Uterus (tissue), 4 donors: ENCODE results near the gene RIIAD1. TPM values are rescaled to one million over a fixed set of nuclear protein-coding genes. Genes with fewer than 3 reads are reported as not detected.
A peak's percentile ranks its signal among the peaks of the same experiment; 100 is the strongest.

Experiments
- DNase-seq, 2 donors: peaks; one replicate each; pipeline ENCODE4 v3.0.0-alpha.2; 2019 to 2020
- H3K27ac ChIP-seq, 2 donors: fragments of 200-600 bp; sonication (generic); 1 replicate in 1 of 2; 2 replicates in 1 of 2; pipeline ENCODE4 v1.5.1; 2016 to 2018
- H3K27me3 ChIP-seq, 2 donors: fragments of 200-600 bp; sonication (generic); one replicate each; pipeline ENCODE4 v1.5.1; 2018 to 2019; ENCODE audit warnings: control low read depth in 1 of 2
- H3K36me3 ChIP-seq, 2 donors: fragments of 200-600 bp; sonication (generic); one replicate each; pipeline ENCODE4 v1.5.1; 2019; ENCODE audit warnings: control low read depth in 1 of 2
- H3K4me1 ChIP-seq, 2 donors: fragments of 200-600 bp; sonication (generic); one replicate each; pipeline ENCODE4 v1.5.1; 2018 to 2019; ENCODE audit warnings: control low read depth in 1 of 2
- H3K4me3 ChIP-seq, 2 donors: fragments of 200-600 bp; sonication (generic); 1 replicate in 1 of 2; 2 replicates in 1 of 2; pipeline ENCODE4 v1.5.1; 2018 to 2019; ENCODE audit warnings: mild to moderate bottlenecking in 1 of 2
- H3K9me3 ChIP-seq, 2 donors: fragments of 200-600 bp; sonication (generic); one replicate each; pipeline ENCODE4 v1.5.1; 2019; ENCODE audit warnings: control low read depth in 1 of 2
- CTCF ChIP-seq, 4 experiments: fragments of 200-600 bp in 2 of 4; fragments of 450-650 bp in 2 of 4; sonication (generic) in 2 of 4; IDR thresholded peaks; one replicate each; pipeline ENCODE4 v1.5.1; 2016 to 2019; ENCODE audit warnings: antibody characterized with exemption in 4 of 4, mild to moderate bottlenecking in 2 of 4, moderate library complexity in 1 of 4
- POLR2A ChIP-seq, 2 donors: fragments of 450-650 bp; IDR thresholded peaks; one replicate each; pipeline ENCODE4 v1.6.1; 2016; ENCODE audit warnings: antibody characterized with exemption in 2 of 2, mild to moderate bottlenecking in 1 of 2, moderate library complexity in 1 of 2
- intact Hi-C: fragments of 100-400 bp; cut with DNase I; formaldehyde crosslinking; loops from one replicate; pipeline ENCODE4 v1.15.1; 2023; ENCODE audit warnings: low total_unique reads
- total RNA-seq, 4 donors: library from RNA; depleted of rRNA in 3 of 4; stranded (reverse); fragments of >200 nt in 3 of 4; gene quantifications; one replicate each; pipeline versions ENCODE4 v1.1.0 to v1.2.4, GENCODE V29; 2014 to 2023
- donor health status: DM: yes; HTN: yes; CAD: no.

RIIAD1 gene
- total RNA-seq, 4 donors from 2014 or later = 1.1 to 4.3 TPM; not detected in 2

GRCh38 chr1:151684128-151684527 lies 37.2 kb upstream of the RIIAD1 start:
- no peaks in the 10 kb centered on the region for H3K36me3 ChIP-seq
- no peaks in the 10 kb centered on the region for H3K9me3 ChIP-seq
- TF ChIP-seq POLR2A (IDR thresholded peaks at IDR 0.05) (no peak), CTCF (IDR thresholded peaks at IDR 0.05) (no peak)
- no peaks in the 10 kb centered on the region for H3K27me3 ChIP-seq
- no peak overlapping the region for H3K27ac ChIP-seq
- no peaks in the 10 kb centered on the region for H3K4me1 ChIP-seq
- intact Hi-C loops = no loop called here
- no peak overlapping the region for H3K4me3 ChIP-seq
- no peak for DNase-seq

- intact Hi-C loops = no loop called here
- DNase-seq = no peak
- H3K4me1 ChIP-seq = no peaks in the 10 kb centered on the region
- H3K27me3 ChIP-seq = no peaks in the 10 kb centered on the region
- H3K9me3 ChIP-seq = no peaks in the 10 kb centered on the region
- H3K36me3 ChIP-seq = no peaks in the 10 kb centered on the region
- no peak overlapping the region for H3K4me3 ChIP-seq
- H3K27ac ChIP-seq = no peak overlapping the region
- TF ChIP-seq CTCF (IDR thresholded peaks at IDR 0.05) (no peak), POLR2A (IDR thresholded peaks at IDR 0.05) (no peak)
These were observed 34.8 kb upstream of the RIIAD1 start for GRCh38 chr1:151686561-151686960.

DNA sequence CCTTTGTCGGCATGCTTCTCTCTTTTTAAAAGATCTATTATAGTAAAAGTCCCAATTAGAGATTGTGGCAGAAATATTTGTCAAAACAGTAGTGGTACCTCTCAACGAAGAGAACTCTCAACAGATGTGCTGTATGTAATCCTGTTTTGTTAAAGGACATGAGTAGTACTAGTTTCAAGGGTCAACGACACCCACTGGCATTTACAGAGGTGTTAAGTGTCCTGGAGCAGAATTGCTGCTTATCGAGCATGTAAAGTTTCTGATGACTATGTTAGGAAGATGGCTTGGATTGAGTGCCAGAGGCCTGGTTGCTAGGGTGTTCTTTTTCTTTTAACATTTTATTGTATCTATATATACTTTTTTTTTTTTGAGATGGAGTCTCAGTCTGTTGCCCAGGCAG lies 31.8 kb upstream of the RIIAD1 start:
- Histone ChIP-seq H3K27ac (no peak overlapping the region), H3K27me3 (no peaks in the 10 kb centered on the region), H3K4me1 (no peaks in the 10 kb centered on the region), H3K9me3 (no peaks in the 10 kb centered on the region), H3K4me3 (no peak overlapping the region), H3K36me3 (no peaks in the 10 kb centered on the region)
- TF ChIP-seq POLR2A (IDR thresholded peaks at IDR 0.05) (no peak), CTCF (IDR thresholded peaks at IDR 0.05) (no peak)
- DNase-seq = no peak
- intact Hi-C loops = no loop called here

GRCh38 chr1:151692226-151692625 lies 29.1 kb upstream of the RIIAD1 start:
- no peak for DNase-seq
- no peak overlapping the region for H3K4me3 ChIP-seq

GRCh38 chr1:151693057-151693651 lies 28.2 kb upstream of the RIIAD1 start:
- no peaks in the 10 kb centered on the region for H3K36me3 ChIP-seq
- H3K27me3 ChIP-seq = no peaks in the 10 kb centered on the region
- no peak overlapping the region for H3K27ac ChIP-seq
- H3K9me3 ChIP-seq = no peaks in the 10 kb centered on the region
- intact Hi-C loops = no loop called here
- H3K4me1 ChIP-seq = no peaks in the 10 kb centered on the region
- no peak for DNase-seq
- TF ChIP-seq POLR2A (IDR thresholded peaks at IDR 0.05) = no peak
- peak in 2 of 4 experiments; percentile 21 to 32 for TF ChIP-seq CTCF (IDR thresholded peaks at IDR 0.05)
- no peak overlapping the region for H3K4me3 ChIP-seq

More at GRCh38 chr1:151692226-151692625, 29.1 kb upstream of the RIIAD1 start:
- TF ChIP-seq POLR2A (IDR thresholded peaks at IDR 0.05) = no peak
- no peak for TF ChIP-seq CTCF (IDR thresholded peaks at IDR 0.05)
- Histone ChIP-seq H3K27ac (no peak overlapping the region), H3K4me1 (no peaks in the 10 kb centered on the region), H3K36me3 (no peaks in the 10 kb centered on the region), H3K27me3 (no peaks in the 10 kb centered on the region), H3K9me3 (no peaks in the 10 kb centered on the region)
- intact Hi-C loops = no loop called here
